H1 (cell line): Measurements from ENCODE around the gene NAGLU. TPM values are rescaled to one million over a fixed set of nuclear protein-coding genes. Genes with fewer than 3 reads are reported as not detected.

ENCODE experiments used
- CTCF ChIA-PET: fragments of 300-600 bp; sonication (Branson Sonifier 250); formaldehyde crosslinking; loops from one replicate; lab custom pipeline; 2021; ENCODE audit not compliant: partially characterized antibody; lab: Charles Lee
- POLR2A ChIA-PET: fragments of 300-600 bp; sonication (Branson Sonifier 250); formaldehyde crosslinking; loops from one replicate; lab custom pipeline; 2021; ENCODE audit warnings: inconsistent platforms; ENCODE audit not compliant: partially characterized antibody; lab: Charles Lee
- DNase-seq, 2 experiments: peaks; one replicate each; pipeline versions ENCODE4 v3.0.0 to v3.0.0-alpha.2; 2010 to 2022; ENCODE audit warnings: low spot score in 2 of 2, low read depth in 1 of 2, mixed read lengths in 1 of 2
- FAIRE-seq: peaks from 2 replicates; lab custom pipeline; 2011; peaks lifted over from hg19 to GRCh38; lab: Jason Lieb, UNC
- H2AFZ ChIP-seq: 2 replicates; pipeline ENCODE4 v1.8.1; 2012; ENCODE audit warnings: low read length, inconsistent platforms
- H2AK5ac ChIP-seq: 2 replicates; pipeline ENCODE4 v1.6.1; 2013; ENCODE audit warnings: low read depth, low read length
- H2BK120ac ChIP-seq: replicated peaks from 2 replicates; pipeline ENCODE3; 2013; ENCODE audit warnings: low read depth, low read length, inconsistent platforms
- H2BK12ac ChIP-seq: 2 replicates; pipeline ENCODE4 v1.6.1; 2013; ENCODE audit warnings: low read depth, low read length
- H2BK15ac ChIP-seq: 2 replicates; pipeline ENCODE4 v1.6.1; 2013; ENCODE audit warnings: low read length
- H2BK20ac ChIP-seq: 2 replicates; pipeline ENCODE4 v1.6.1; 2013; ENCODE audit warnings: low read length
- H2BK5ac ChIP-seq: 2 replicates; pipeline ENCODE4 v1.6.1; 2013; ENCODE audit warnings: low read depth, low read length
- H3K14ac ChIP-seq: 2 replicates; pipeline ENCODE4 v1.6.1; 2013; ENCODE audit warnings: inconsistent platforms; ENCODE audit not compliant: insufficient read length
- H3K18ac ChIP-seq: 2 replicates; pipeline ENCODE4 v1.6.1; 2013; ENCODE audit warnings: low read length; ENCODE audit errors: extremely low read depth
- H3K23ac ChIP-seq: 2 replicates; pipeline ENCODE4 v1.6.1; 2013; ENCODE audit warnings: inconsistent platforms; ENCODE audit not compliant: insufficient read length
- H3K23me2 ChIP-seq: 2 replicates; pipeline ENCODE4 v1.6.1; 2013; ENCODE audit warnings: low read depth, low read length
- H3K27ac ChIP-seq: 2 replicates; pipeline ENCODE4 v1.6.1; 2011; ENCODE audit warnings: low read depth, low read length, inconsistent platforms
- H3K27me3 ChIP-seq, 4 experiments: replicated peaks in 1 of 4; 1 replicate in 1 of 4; 2 replicates in 3 of 4; pipeline versions ENCODE4 v1.6.1 to v1.8.1; 2011 to 2013; ENCODE audit warnings: low read length in 3 of 4, mild to moderate bottlenecking in 3 of 4, inconsistent platforms in 2 of 4, mixed read lengths in 2 of 4, moderate library complexity in 1 of 4; ENCODE audit not compliant: control insufficient read depth in 3 of 4, insufficient read depth in 3 of 4; ENCODE audit errors: extremely low read depth in 1 of 4
- H3K36me3 ChIP-seq, 4 experiments: 2 replicates each; pipeline versions ENCODE4 v1.6.1 to v1.8.1; 2011 to 2013; ENCODE audit warnings: mild to moderate bottlenecking in 4 of 4, low read length in 3 of 4, moderate library complexity in 2 of 4, control low read depth in 1 of 4, inconsistent platforms in 1 of 4; ENCODE audit not compliant: insufficient read depth in 4 of 4, control insufficient read depth in 2 of 4
- H3K4ac ChIP-seq: replicated peaks from 2 replicates; pipeline ENCODE3; 2013; ENCODE audit warnings: low read length, low read depth, mixed read lengths, inconsistent platforms; ENCODE audit not compliant: insufficient read length
- H3K4me1 ChIP-seq, 4 experiments: replicated peaks in 1 of 4; 1 replicate in 1 of 4; 2 replicates in 3 of 4; pipeline versions ENCODE4 v1.6.1 to v1.8.1; 2011 to 2013; ENCODE audit warnings: low read length in 3 of 4, inconsistent platforms in 2 of 4, mixed read lengths in 1 of 4; ENCODE audit not compliant: insufficient read depth in 4 of 4, control insufficient read depth in 3 of 4
- H3K4me2 ChIP-seq, 2 experiments: 2 replicates each; pipeline versions ENCODE4 v1.6.1 to v1.8.1; 2011 to 2013; ENCODE audit warnings: low read depth in 2 of 2, low read length in 2 of 2, control low read depth in 1 of 2, inconsistent platforms in 1 of 2, mild to moderate bottlenecking in 1 of 2; ENCODE audit not compliant: insufficient read depth in 1 of 2
- H3K4me3 ChIP-seq, 4 experiments: fragments of 200-600, 300-600 bp in 1 of 4; sonication (generic), shearing (Covaris generic), sonication (Bioruptor Twin) in 1 of 4; 2 replicates each; pipeline versions ENCODE4 v1.5.1 to v1.8.1; 2011 to 2016; ENCODE audit warnings: low read length in 4 of 4, low read depth in 3 of 4, control low read depth in 2 of 4, inconsistent platforms in 2 of 4, mild to moderate bottlenecking in 2 of 4, mixed read lengths in 1 of 4, moderate library complexity in 1 of 4; ENCODE audit not compliant: insufficient read depth in 2 of 4; ENCODE audit errors: extremely low read depth in 1 of 4
- H3K56ac ChIP-seq: replicated peaks from 2 replicates; pipeline ENCODE3; 2013; ENCODE audit warnings: low read depth, mild to moderate bottlenecking, mixed read lengths, low read length, inconsistent platforms; ENCODE audit not compliant: insufficient read length
- H3K79me1 ChIP-seq: 2 replicates; pipeline ENCODE4 v1.6.1; 2013; ENCODE audit warnings: low read depth, low read length, control low read depth
- H3K79me2 ChIP-seq, 2 experiments: 2 replicates each; pipeline versions ENCODE4 v1.6.1 to v1.8.1; 2012 to 2013; ENCODE audit warnings: low read length in 2 of 2, mild to moderate bottlenecking in 2 of 2, inconsistent platforms in 1 of 2; ENCODE audit not compliant: insufficient read depth in 2 of 2, control insufficient read depth in 1 of 2
- H3K9ac ChIP-seq, 4 experiments: replicated peaks in 1 of 4; 1 replicate in 1 of 4; 2 replicates in 3 of 4; pipeline versions ENCODE4 v1.6.1 to v1.8.1; 2011 to 2013; ENCODE audit warnings: low read depth in 3 of 4, low read length in 3 of 4, control low read depth in 2 of 4, mild to moderate bottlenecking in 2 of 4, moderate library complexity in 2 of 4, inconsistent platforms in 1 of 4; ENCODE audit errors: extremely low read depth in 1 of 4
- H3K9me3 ChIP-seq, 2 experiments: 2 replicates each; pipeline versions ENCODE4 v1.6.1 to v1.8.1; 2012 to 2013; ENCODE audit warnings: mild to moderate bottlenecking in 2 of 2, moderate library complexity in 2 of 2, control low read depth in 1 of 2, inconsistent platforms in 1 of 2, low read depth in 1 of 2, low read length in 1 of 2, mixed read lengths in 1 of 2; ENCODE audit not compliant: insufficient read depth in 2 of 2
- H4K20me1 ChIP-seq, 2 experiments: replicated peaks in 1 of 2; 2 replicates each; pipeline versions ENCODE3 to v1.8.1; 2011 to 2013; ENCODE audit warnings: inconsistent platforms in 2 of 2, low read length in 2 of 2, mild to moderate bottlenecking in 1 of 2; ENCODE audit not compliant: insufficient read depth in 2 of 2, control insufficient read depth in 1 of 2
- H4K5ac ChIP-seq: 2 replicates; pipeline ENCODE4 v1.6.1; 2013; ENCODE audit warnings: low read length, low read depth, mixed read lengths, inconsistent platforms; ENCODE audit not compliant: insufficient read length
- H4K8ac ChIP-seq: 2 replicates; pipeline ENCODE4 v1.8.0; 2013; ENCODE audit warnings: mild to moderate bottlenecking, moderate library complexity, low read length, inconsistent platforms; ENCODE audit not compliant: insufficient read depth; ENCODE audit errors: extremely low read depth
- H4K91ac ChIP-seq: replicated peaks from 2 replicates; pipeline ENCODE3; 2013; ENCODE audit warnings: low read length, mixed read lengths, inconsistent platforms; ENCODE audit not compliant: insufficient read length
- WGBS, 2 experiments: shearing (Covaris generic) in 1 of 2; methylation state at CpG; one replicate each; pipeline versions ENCODE4 v1.1.6 to v1.1.7; 2013 to 2015; ENCODE audit warnings: low lambda C conversion rate in 2 of 2, mixed read lengths in 2 of 2, inconsistent platforms in 1 of 2, low coverage in 1 of 2, missing lambda C conversion rate in 1 of 2; ENCODE audit not compliant: insufficient replicate concordance in 2 of 2, insufficient coverage in 1 of 2, insufficient read length in 1 of 2; ENCODE audit errors: extremely low coverage in 1 of 2, missing lambda C conversion rate in 1 of 2; 5-methylcytosine and 5-hydroxymethylcytosine counted together
- polyA plus RNA-seq, 7 experiments: library from polyadenylated mRNA; depleted of rRNA in 3 of 7; stranded (reverse) in 5 of 7; unstranded in 2 of 7; fragments of >200 nt in 5 of 7; fragments of 200-250 nt in 2 of 7; gene quantifications; 1 replicate in 5 of 7; 2 replicates in 1 of 7; 4 replicates in 1 of 7; pipeline versions ENCODE4 v1.2.1 to v1.2.3, GENCODE V29; 2011 to 2013; ENCODE audit warnings: missing spikeins in 2 of 7, mixed read lengths in 2 of 7
- total RNA-seq: library from RNA; stranded (reverse); fragmentation: NEBNext Ultra II Directional; extraction: Animal tissue kit (Norgen Biotek cat#: 25700); gene quantifications from 2 replicates; pipeline ENCODE4 v1.2.1, GENCODE V29; 2021

NAGLU gene
- total and polyA plus RNA-seq, 2 of the 8 experiments (the other 6 are each of a cell fraction or from before 2014, with no cell fraction given), result 21.3 to 21.6 TPM

DNA sequence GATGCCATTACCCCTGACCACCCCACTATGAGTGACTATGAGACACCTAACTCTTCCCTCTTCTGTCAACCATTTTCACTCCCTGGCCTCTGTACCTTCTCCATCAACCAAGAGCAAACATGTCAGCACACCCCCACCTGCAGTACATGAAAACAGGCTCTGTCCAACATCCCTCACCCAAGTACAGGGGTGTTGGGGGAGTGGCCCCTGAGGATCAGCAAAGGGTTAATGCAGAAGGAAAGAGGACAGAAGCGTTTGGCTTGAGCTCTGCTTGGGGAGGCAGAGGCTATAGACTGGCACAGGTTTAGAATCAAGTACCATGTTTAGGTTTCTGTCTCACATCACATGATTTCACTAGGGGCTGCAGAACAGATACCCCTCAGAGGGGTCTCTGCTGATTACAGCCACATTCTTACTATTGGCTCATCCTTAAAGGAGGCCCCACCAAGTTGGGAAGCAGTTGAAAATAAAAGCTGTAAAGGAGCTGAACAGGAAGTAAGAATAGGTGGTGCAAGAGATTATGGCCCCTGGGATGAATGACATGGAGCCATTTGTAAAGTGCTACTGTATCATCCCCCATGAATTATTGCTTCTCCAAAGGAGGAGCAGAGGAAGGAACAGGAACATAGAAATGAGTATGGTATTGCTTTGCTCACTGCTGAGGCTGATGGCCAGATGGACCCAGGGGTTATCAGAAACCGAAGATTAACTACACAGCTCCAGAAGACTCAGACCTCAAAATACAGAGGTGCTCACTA lies 43.9 kb downstream of the NAGLU start:
- Histone ChIP-seq H2BK20ac (no peak overlapping the region), H3K27ac (no peak overlapping the region), H4K91ac (no peak overlapping the region), H3K23me2 (peaks cover 9% of the 10 kb centered on the region), H2AFZ (no peak overlapping the region), H3K18ac (no peak overlapping the region), H3K9me3 (no peaks in the 10 kb centered on the region), H2AK5ac (no peak overlapping the region), H2BK5ac (no peak overlapping the region), H3K56ac (no peak overlapping the region), H3K4me1 (no peaks in the 10 kb centered on the region), H3K79me1 (no peaks in the 10 kb centered on the region), H3K79me2 (peaks cover 0 to 19% of the 10 kb centered on the region in 2 experiments; a peak in 2 of 4 replicates), H4K5ac (no peak overlapping the region), H2BK15ac (no peak overlapping the region), H3K4ac (no peak overlapping the region), H3K9ac (no peak overlapping the region), H3K4me3 (no peak overlapping the region), H3K4me2 (no peak overlapping the region), H3K27me3 (no peaks in the 10 kb centered on the region), H4K8ac (peak overlapping the region; percentile 14; the same call in 1 of the 2 replicates), H3K23ac (no peak overlapping the region), H3K36me3 (peaks cover 17 to 40% (median 31%) of the 10 kb centered on the region in 4 experiments), H4K20me1 (peaks cover 0 to 1% of the 10 kb centered on the region in 2 experiments), H2BK12ac (no peak overlapping the region), H3K14ac (no peak overlapping the region), H2BK120ac (no peak overlapping the region)
- DNase-seq (no peak), FAIRE-seq (no peak)
- 92% methylated on average over 2 of the region's 2 CpGs; no CpG with 5 or more reads in 1 of the 2 experiments for WGBS, 2 experiments
- CTCF ChIA-PET, result interaction anchor here (1.2 to 3.6 kb wide), 6 partner anchors 11 to 171 kb away, joined by 3 to 16 read pairs (median 6); no protein-coding TSS in a partner anchor
- POLR2A ChIA-PET, result interaction anchor here (0.8 to 1.2 kb wide), 2 partner anchors 8 to 235 kb away, joined by 3 read pairs; no protein-coding TSS in a partner anchor
